ENCODE results near the gene FAM237A.

FAM237A gene

DNA sequence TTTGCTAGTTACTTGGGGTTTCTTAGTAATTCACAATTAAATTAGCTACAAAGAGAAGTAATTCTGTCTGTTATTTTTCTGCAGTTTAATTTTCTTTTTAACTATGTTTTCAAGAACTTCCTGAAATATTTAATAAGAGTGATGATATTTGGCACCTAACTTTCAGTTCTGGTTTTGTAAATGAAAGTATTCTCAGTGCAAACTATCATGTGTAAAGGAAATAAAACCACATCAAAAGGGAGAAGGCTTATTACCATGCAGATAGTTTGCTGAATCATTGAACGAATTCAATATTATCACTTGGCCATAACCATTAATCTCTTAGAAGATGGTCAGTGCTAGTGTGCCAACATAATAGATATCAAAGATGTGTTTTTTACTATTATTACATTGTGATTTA lies 46.7 kb downstream of the FAM237A start:
- DNase-seq (ENCODE audit: low read depth in 1 of 2, low spot score in 1 of 2): no peak

DNA sequence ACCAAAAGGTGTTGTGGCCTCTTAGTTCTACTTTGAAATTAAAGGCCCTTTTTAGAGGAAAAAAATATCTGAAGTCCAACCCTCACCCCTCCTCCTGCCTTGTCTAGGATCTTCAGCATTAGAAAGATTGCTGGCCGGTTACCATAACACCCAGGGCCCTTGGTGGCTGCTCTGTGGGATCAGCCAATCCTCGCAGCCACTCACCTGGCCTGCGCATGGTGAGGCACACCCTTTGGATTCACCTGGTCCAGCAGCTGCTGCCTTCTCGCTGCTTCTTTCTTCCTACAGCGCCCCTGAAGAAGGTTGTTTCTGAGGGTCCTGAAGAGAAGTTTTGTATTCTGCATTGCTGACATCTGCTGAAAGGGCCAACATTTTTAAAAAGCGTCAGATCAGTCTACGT lies 50.7 kb downstream of the FAM237A start:
- no peak for DNase-seq (ENCODE audit: low read depth in 1 of 2, low spot score in 1 of 2)

DNA sequence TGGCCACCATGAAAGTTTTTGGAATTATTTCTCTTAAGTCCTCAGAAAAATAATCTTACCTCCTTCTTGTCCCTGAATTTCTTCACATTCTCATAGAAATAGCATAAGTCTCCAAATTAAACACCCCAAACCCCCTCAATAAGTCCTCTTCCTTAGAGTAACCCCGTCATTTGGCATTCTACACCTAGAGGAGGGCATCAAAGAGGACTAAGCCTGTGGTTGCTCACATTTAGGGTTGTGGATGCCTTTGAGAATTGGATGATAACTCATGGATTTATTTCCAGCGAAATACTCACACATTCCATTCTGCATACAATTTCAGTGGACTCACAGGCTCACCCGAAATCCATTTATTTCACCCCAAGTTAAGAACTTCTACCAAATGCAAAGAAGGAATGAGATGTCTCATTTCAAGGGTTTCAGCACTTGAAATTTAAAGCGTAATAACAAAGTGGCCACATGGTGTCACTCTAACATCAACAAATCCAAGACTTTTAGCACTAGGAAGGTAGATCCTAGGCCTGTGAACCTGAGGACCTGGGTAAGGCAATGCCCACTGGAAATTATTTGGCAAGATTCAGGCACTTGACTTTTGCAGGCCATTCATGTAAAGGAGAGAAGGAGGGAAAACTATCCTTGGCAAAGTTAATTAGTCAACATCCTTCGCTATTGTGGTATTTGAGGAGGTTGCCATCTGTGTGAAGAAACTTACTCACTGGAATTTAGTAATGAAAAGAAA lies 51.3 kb downstream of the FAM237A start:
- DNase-seq (ENCODE audit: low read depth in 1 of 2, low spot score in 1 of 2): no peak

DNA sequence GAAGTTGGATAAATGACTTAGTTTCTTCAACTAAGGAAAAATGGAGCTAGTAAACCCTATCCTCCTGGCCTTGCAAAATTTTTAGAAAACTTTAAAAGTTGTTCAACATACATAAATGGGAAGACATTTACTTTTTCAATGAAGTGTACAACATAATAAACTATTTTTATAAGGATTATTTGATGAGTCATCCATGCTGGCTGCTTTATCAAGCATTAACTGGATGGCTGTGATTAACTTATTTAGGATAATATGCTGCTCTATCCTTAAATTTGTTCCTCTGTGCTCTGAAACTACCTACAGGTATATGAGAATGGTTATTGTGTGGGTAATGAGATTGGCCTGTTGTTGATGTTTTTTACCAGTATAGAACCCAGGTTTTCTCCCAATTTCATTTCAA lies 54.6 kb downstream of the FAM237A start:
- no peak for DNase-seq (ENCODE audit: low read depth in 1 of 2, low spot score in 1 of 2)

DNA sequence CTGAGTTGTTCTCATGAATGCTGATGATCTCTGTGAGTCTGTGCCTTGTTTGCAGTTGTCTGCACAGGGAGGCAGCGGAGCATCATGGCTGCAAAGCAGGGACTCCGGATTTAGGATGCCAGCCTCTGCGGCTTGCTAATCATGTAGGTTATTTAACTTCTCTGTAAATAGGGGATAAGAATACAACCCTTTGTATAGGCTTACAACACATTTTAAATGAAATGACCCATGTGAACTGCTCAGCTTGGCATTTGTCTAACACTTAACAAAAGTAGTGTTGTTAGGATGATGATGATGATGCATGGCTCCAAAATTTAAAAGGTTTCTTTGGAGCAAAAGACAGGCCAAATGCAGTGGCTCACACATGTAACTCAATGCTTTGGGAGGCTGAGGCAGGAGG lies 56.5 kb downstream of the FAM237A start:
- DNase-seq (ENCODE audit: low read depth in 1 of 2, low spot score in 1 of 2): no peak

Data from stimulated activated CD4-positive, alpha-beta T cell treated with anti-CD3 and anti-CD28 coated beads, Interleukin-15, amount 100 ng/mL, for 1 hour (primary cell).